ENCODE results near the gene SH3PXD2B. TPM values are rescaled to one million over a fixed set of nuclear protein-coding genes. Genes with fewer than 3 reads are reported as not detected.

Gene SH3PXD2B
- total RNA-seq, 1 experiment from 2014 or later = 27.5 TPM

- TF ChIP-seq SIN3A (IDR thresholded peaks at IDR 0.05; ENCODE audit: low read depth) (peak; percentile 44; the same call in 1 of the 2 replicates), CEBPB (IDR thresholded peaks at IDR 0.05; ENCODE audit: low read depth) (peak; percentile 47; the same call in 1 of the 2 replicates), RAD21 (IDR thresholded peaks at IDR 0.05; ENCODE audit: low read depth) (no peak), TCF7L2 (IDR thresholded peaks at IDR 0.05; ENCODE audit: borderline replicate concordance, extremely low read depth, insufficient read depth, insufficient read length) (no peak), ZNF274 (IDR thresholded peaks at IDR 0.05; ENCODE audit: low read depth, low read length) (no peak), ELF1 (IDR thresholded peaks at IDR 0.05; ENCODE audit: borderline replicate concordance, low read depth) (no peak), EZH2 (IDR thresholded peaks at IDR 0.05) (no peak), JUND (IDR thresholded peaks at IDR 0.05) (no peak), POLR2AphosphoS5 (IDR thresholded peaks at IDR 0.05; ENCODE audit: low read depth, low read length) (peak; percentile 30; the same call in 1 of the 2 replicates), SRF (IDR thresholded peaks at IDR 0.05; ENCODE audit: low read depth) (no peak), EZH2phosphoT487 (IDR thresholded peaks at IDR 0.05; ENCODE audit: borderline replicate concordance) (no peak), YY1 (IDR thresholded peaks at IDR 0.05; ENCODE audit: extremely low read depth, insufficient replicate concordance, low read depth, low read length) (no peak), FOSL1 (IDR thresholded peaks at IDR 0.05; ENCODE audit: low read depth) (no peak), CBX3 (IDR thresholded peaks at IDR 0.05; ENCODE audit: low read depth) (0 out of 2 replicates have a peak, but pooled peaks have one; percentile 31), MAX (IDR thresholded peaks at IDR 0.05) (no peak), ZFX (IDR thresholded peaks at IDR 0.05) (no peak), SP1 (IDR thresholded peaks at IDR 0.05; ENCODE audit: low read depth) (peak; percentile 11; the same call in 1 of the 2 replicates), EGR1 (IDR thresholded peaks at IDR 0.05; ENCODE audit: low read depth) (0 out of 2 replicates have a peak, but pooled peaks have one; percentile 19)
- TF ChIP-seq, protein P1, sequence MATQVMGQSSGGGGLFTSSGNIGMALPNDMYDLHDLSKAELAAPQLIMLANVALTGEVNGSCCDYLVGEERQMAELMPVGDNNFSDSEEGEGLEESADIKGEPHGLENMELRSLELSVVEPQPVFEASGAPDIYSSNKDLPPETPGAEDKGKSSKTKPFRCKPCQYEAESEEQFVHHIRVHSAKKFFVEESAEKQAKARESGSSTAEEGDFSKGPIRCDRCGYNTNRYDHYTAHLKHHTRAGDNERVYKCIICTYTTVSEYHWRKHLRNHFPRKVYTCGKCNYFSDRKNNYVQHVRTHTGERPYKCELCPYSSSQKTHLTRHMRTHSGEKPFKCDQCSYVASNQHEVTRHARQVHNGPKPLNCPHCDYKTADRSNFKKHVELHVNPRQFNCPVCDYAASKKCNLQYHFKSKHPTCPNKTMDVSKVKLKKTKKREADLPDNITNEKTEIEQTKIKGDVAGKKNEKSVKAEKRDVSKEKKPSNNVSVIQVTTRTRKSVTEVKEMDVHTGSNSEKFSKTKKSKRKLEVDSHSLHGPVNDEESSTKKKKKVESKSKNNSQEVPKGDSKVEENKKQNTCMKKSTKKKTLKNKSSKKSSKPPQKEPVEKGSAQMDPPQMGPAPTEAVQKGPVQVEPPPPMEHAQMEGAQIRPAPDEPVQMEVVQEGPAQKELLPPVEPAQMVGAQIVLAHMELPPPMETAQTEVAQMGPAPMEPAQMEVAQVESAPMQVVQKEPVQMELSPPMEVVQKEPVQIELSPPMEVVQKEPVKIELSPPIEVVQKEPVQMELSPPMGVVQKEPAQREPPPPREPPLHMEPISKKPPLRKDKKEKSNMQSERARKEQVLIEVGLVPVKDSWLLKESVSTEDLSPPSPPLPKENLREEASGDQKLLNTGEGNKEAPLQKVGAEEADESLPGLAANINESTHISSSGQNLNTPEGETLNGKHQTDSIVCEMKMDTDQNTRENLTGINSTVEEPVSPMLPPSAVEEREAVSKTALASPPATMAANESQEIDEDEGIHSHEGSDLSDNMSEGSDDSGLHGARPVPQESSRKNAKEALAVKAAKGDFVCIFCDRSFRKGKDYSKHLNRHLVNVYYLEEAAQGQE (IDR thresholded peaks at IDR 0.05; ENCODE audit: low read depth) = no peak
- TF ChIP-seq, protein P2, sequence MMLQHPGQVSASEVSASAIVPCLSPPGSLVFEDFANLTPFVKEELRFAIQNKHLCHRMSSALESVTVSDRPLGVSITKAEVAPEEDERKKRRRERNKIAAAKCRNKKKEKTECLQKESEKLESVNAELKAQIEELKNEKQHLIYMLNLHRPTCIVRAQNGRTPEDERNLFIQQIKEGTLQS (IDR thresholded peaks at IDR 0.05) = peak; percentile 89
- TF ChIP-seq, protein P3, sequence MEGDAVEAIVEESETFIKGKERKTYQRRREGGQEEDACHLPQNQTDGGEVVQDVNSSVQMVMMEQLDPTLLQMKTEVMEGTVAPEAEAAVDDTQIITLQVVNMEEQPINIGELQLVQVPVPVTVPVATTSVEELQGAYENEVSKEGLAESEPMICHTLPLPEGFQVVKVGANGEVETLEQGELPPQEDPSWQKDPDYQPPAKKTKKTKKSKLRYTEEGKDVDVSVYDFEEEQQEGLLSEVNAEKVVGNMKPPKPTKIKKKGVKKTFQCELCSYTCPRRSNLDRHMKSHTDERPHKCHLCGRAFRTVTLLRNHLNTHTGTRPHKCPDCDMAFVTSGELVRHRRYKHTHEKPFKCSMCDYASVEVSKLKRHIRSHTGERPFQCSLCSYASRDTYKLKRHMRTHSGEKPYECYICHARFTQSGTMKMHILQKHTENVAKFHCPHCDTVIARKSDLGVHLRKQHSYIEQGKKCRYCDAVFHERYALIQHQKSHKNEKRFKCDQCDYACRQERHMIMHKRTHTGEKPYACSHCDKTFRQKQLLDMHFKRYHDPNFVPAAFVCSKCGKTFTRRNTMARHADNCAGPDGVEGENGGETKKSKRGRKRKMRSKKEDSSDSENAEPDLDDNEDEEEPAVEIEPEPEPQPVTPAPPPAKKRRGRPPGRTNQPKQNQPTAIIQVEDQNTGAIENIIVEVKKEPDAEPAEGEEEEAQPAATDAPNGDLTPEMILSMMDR (IDR thresholded peaks at IDR 0.05 in 2 of 3, conservative IDR thresholded peaks at IDR 0.05 in 1 of 3; ENCODE audit: borderline replicate concordance in 1 of 3, insufficient read depth in 1 of 3, low read depth in 2 of 3, low read length in 2 of 3) = no peak
- Histone ChIP-seq H4K20me1 (ENCODE audit: insufficient read depth) (no peaks in the 10 kb centered on the region), H3K9ac (ENCODE audit: low read length) (peak overlapping the region; percentile 2; the same call in 1 of the 2 replicates), H3K4me3 (replicated peaks in 1 of 2; ENCODE audit: low read depth in 1 of 2, low read length in 2 of 2) (no peak overlapping the region), H3K79me2 (ENCODE audit: insufficient read depth, low read length) (no peaks in the 10 kb centered on the region), H3K4me2 (ENCODE audit: low read length) (peak overlapping the region; percentile 33), H3K9me2 (ENCODE audit: insufficient read depth) (no peaks in the 10 kb centered on the region), H3K4me1 (ENCODE audit: control insufficient read depth in 1 of 2, insufficient read depth in 2 of 2, low read length in 2 of 2) (peaks cover 21 to 27% of the 10 kb centered on the region in 2 experiments), H2AFZ (ENCODE audit: low read depth, low read length, poor library complexity, severe bottlenecking) (peak overlapping the region; percentile 72), H3K27ac (ENCODE audit: low read depth, low read length) (peak overlapping the region; percentile 24; the same call in 1 of the 2 replicates), H3K9me3 (ENCODE audit: control insufficient read depth in 1 of 2, insufficient read depth in 1 of 2, low read depth in 1 of 2, low read length in 2 of 2) (0 out of 4 replicates have a peak, but pooled peaks cover 0 to 4% of the 10 kb centered on the region in 2 experiments), H3K27me3 (ENCODE audit: insufficient read depth, low read length) (no peaks in the 10 kb centered on the region), H3K36me3 (ENCODE audit: control insufficient read depth in 1 of 2, insufficient read depth in 2 of 2, low read length in 2 of 2) (no peaks in the 10 kb centered on the region)
- DNase-seq (ENCODE audit: low read depth, low spot score) (peak; percentile 56), ATAC-seq (peak; percentile 69)
- intact Hi-C loops (cut with micrococcal nuclease) = no loop called here
- CTCF ChIA-PET = interaction anchor here (2.8 kb wide), 1 partner anchor 10 kb away, joined by 10 read pairs; no protein-coding TSS in a partner anchor
- RAD21 ChIA-PET (ENCODE audit: low non-redundant PET in 1 of 2, low total read pairs in 2 of 2, uncharacterized antibody in 2 of 2, unreplicated experiment in 2 of 2) = interaction anchor here in 1 of 2 experiments (0.7 kb wide), 1 partner anchor 21 kb away, joined by 3 read pairs; no protein-coding TSS in a partner anchor
- TSS peak; percentile 81 for BruUV-seq (replicated peaks)
- POLR2A ChIA-PET = interaction anchor here (0.7 to 2.7 kb wide), 3 partner anchors 10 to 638 kb away, joined by 4 to 6 read pairs (median 5); no protein-coding TSS in a partner anchor
Observed at GRCh38 chr5:172303572-172304335, 150.6 kb downstream of the SH3PXD2B start.

Data from HCT116 (cell line).